H9 (cell line): ENCODE data around the gene BICD2. TPM values are rescaled to one million over a fixed set of nuclear protein-coding genes. Genes with fewer than 3 reads are reported as not detected.

Experiments used
- DNase-seq: peaks from one replicate; pipeline ENCODE4 v3.0.0-alpha.2; 2017
- H2AFZ ChIP-seq: one replicate; pipeline ENCODE4 v1.6.1; 2013; ENCODE audit warnings: mild to moderate bottlenecking, low read length, control low read depth, moderate library complexity
- H2AK5ac ChIP-seq: 2 replicates; pipeline ENCODE4 v1.6.1; 2013; ENCODE audit warnings: low read length, control low read depth, mixed read lengths; ENCODE audit not compliant: insufficient read length
- H2BK120ac ChIP-seq: one replicate; pipeline ENCODE4 v1.6.1; 2013; ENCODE audit warnings: low read depth, mild to moderate bottlenecking, low read length, control low read depth, inconsistent platforms; ENCODE audit not compliant: poor library complexity, severe bottlenecking
- H2BK12ac ChIP-seq: 2 replicates; pipeline ENCODE4 v1.6.1; 2013; ENCODE audit warnings: low read length, control low read depth, mixed read lengths, low read depth; ENCODE audit not compliant: insufficient read length
- H2BK15ac ChIP-seq: 2 replicates; pipeline ENCODE4 v1.6.1; 2013; ENCODE audit warnings: low read depth, low read length, control low read depth
- H2BK20ac ChIP-seq: one replicate; pipeline ENCODE4 v1.6.1; 2013; ENCODE audit warnings: low read depth, mild to moderate bottlenecking, low read length, control low read depth, inconsistent platforms; ENCODE audit not compliant: poor library complexity, severe bottlenecking
- H2BK5ac ChIP-seq: 2 replicates; pipeline ENCODE4 v1.6.1; 2013; ENCODE audit warnings: low read length, control low read depth, mixed read lengths; ENCODE audit not compliant: insufficient read length
- H3K14ac ChIP-seq: 2 replicates; pipeline ENCODE4 v1.6.1; 2013; ENCODE audit warnings: low read length, control low read depth; ENCODE audit not compliant: insufficient read depth
- H3K18ac ChIP-seq: 2 replicates; pipeline ENCODE4 v1.6.1; 2013; ENCODE audit warnings: low read depth, mild to moderate bottlenecking, mixed read lengths, low read length, control low read depth; ENCODE audit not compliant: insufficient read length
- H3K23ac ChIP-seq: 2 replicates; pipeline ENCODE4 v1.6.1; 2013; ENCODE audit warnings: low read length, control low read depth, mixed read lengths, low read depth; ENCODE audit not compliant: insufficient read length
- H3K23me2 ChIP-seq: 2 replicates; pipeline ENCODE4 v1.6.1; 2013; ENCODE audit warnings: low read depth, mild to moderate bottlenecking, mixed read lengths, low read length, control low read depth; ENCODE audit not compliant: insufficient read length, poor library complexity, severe bottlenecking
- H3K27ac ChIP-seq: 2 replicates; pipeline ENCODE4 v1.5.1; 2013; ENCODE audit warnings: low read length, control low read depth, mixed read lengths, low read depth; ENCODE audit not compliant: insufficient read length
- H3K27me3 ChIP-seq: 2 replicates; pipeline ENCODE4 v1.6.1; 2013; ENCODE audit warnings: low read length, control low read depth, inconsistent platforms; ENCODE audit not compliant: insufficient read depth
- H3K4ac ChIP-seq: 2 replicates; pipeline ENCODE4 v1.6.1; 2013; ENCODE audit warnings: low read depth, mild to moderate bottlenecking, control low read depth, inconsistent platforms, low read length, moderate library complexity
- H3K4me1 ChIP-seq: 2 replicates; pipeline ENCODE4 v1.6.1; 2013; ENCODE audit warnings: low read length, control low read depth, inconsistent platforms; ENCODE audit not compliant: insufficient read depth
- H3K4me2 ChIP-seq: 2 replicates; pipeline ENCODE4 v1.6.1; 2013; ENCODE audit warnings: low read length, control low read depth, mixed read lengths; ENCODE audit not compliant: insufficient read length, insufficient read depth
- H3K56ac ChIP-seq: 2 replicates; pipeline ENCODE4 v1.6.1; 2013; ENCODE audit warnings: low read depth, mild to moderate bottlenecking, mixed read lengths, low read length, control low read depth; ENCODE audit not compliant: insufficient read length
- H3K79me1 ChIP-seq: 2 replicates; pipeline ENCODE4 v1.6.1; 2013; ENCODE audit warnings: low read depth, mild to moderate bottlenecking, moderate library complexity, low read length, control low read depth, inconsistent platforms; ENCODE audit not compliant: insufficient read depth, poor library complexity, severe bottlenecking
- H3K79me2 ChIP-seq: 2 replicates; pipeline ENCODE4 v1.6.1; 2013; ENCODE audit warnings: low read length, control low read depth, inconsistent platforms; ENCODE audit not compliant: insufficient read depth
- H3K9ac ChIP-seq: 2 replicates; pipeline ENCODE4 v1.6.1; 2013; ENCODE audit warnings: low read length, control low read depth, mixed read lengths; ENCODE audit not compliant: insufficient read length; ENCODE audit errors: extremely low read depth
- H3K9me3 ChIP-seq: one replicate; pipeline ENCODE4 v1.6.1; 2013; ENCODE audit warnings: low read depth, low read length, inconsistent platforms; ENCODE audit not compliant: control insufficient read depth
- H3T11ph ChIP-seq: one replicate; pipeline ENCODE4 v1.6.1; 2013; ENCODE audit warnings: mild to moderate bottlenecking, low read length, control low read depth, inconsistent platforms
- H4K20me1 ChIP-seq: one replicate; pipeline ENCODE4 v1.6.1; 2013; ENCODE audit not compliant: control insufficient read depth, insufficient read length, insufficient read depth
- H4K5ac ChIP-seq: 2 replicates; pipeline ENCODE4 v1.6.1; 2013; ENCODE audit warnings: low read depth, mild to moderate bottlenecking, mixed read lengths, low read length, control low read depth; ENCODE audit not compliant: insufficient read length
- H4K8ac ChIP-seq: replicated peaks from 2 replicates; pipeline ENCODE4 v1.6.1; 2013; ENCODE audit warnings: low read length, control low read depth, mixed read lengths, low read depth; ENCODE audit not compliant: insufficient read length
- H4K91ac ChIP-seq: 2 replicates; pipeline ENCODE4 v1.6.1; 2013; ENCODE audit warnings: low read depth, mild to moderate bottlenecking, moderate library complexity, mixed read lengths, low read length, control low read depth; ENCODE audit not compliant: insufficient read length
- H3K27ac Mint-ChIP-seq, 3 experiments: 2 replicates in 2 of 3; 3 replicates in 1 of 3; pipeline ENCODE4 v1.8.0; 2020 to 2021; ENCODE audit warnings: mixed read lengths in 3 of 3, mild to moderate bottlenecking in 1 of 3, moderate library complexity in 1 of 3
- H3K27me3 Mint-ChIP-seq: 2 replicates; pipeline ENCODE4 v1.8.0; 2021; ENCODE audit warnings: low read depth, mild to moderate bottlenecking, moderate library complexity, mixed read lengths
- H3K36me3 Mint-ChIP-seq, 3 experiments: 2 replicates in 2 of 3; 3 replicates in 1 of 3; pipeline ENCODE4 v1.8.0; 2020 to 2021; ENCODE audit warnings: low read depth in 3 of 3, mixed read lengths in 3 of 3; ENCODE audit not compliant: insufficient read depth in 1 of 3
- H3K4me1 Mint-ChIP-seq, 2 experiments: 2 replicates each; pipeline ENCODE4 v1.8.0; 2020; ENCODE audit warnings: mixed read lengths in 2 of 2
- H3K4me3 Mint-ChIP-seq, 2 experiments: 2 replicates in 1 of 2; 3 replicates in 1 of 2; pipeline ENCODE4 v1.8.0; 2020 to 2021; ENCODE audit warnings: mild to moderate bottlenecking in 2 of 2, mixed read lengths in 2 of 2, moderate library complexity in 1 of 2
- H3K9me3 Mint-ChIP-seq, 2 experiments: 2 replicates in 1 of 2; 3 replicates in 1 of 2; pipeline ENCODE4 v1.8.0; 2020; ENCODE audit warnings: mild to moderate bottlenecking in 2 of 2, mixed read lengths in 2 of 2, moderate library complexity in 1 of 2
- CTCF ChIP-seq: fragments of 200-600 bp; sonication (generic); conservative IDR thresholded peaks from 3 replicates; pipeline ENCODE4 v1.8.0; 2021; ENCODE audit warnings: antibody characterized with exemption, mild to moderate bottlenecking
- WGBS: extraction: QIAGEN DNeasy Blood & Tissue Kit; methylation state at CpG from one replicate; pipeline ENCODE4 v1.1.7; 2013; ENCODE audit warnings: missing lambda C conversion rate, low lambda C conversion rate, mixed read lengths; ENCODE audit not compliant: insufficient read length; ENCODE audit errors: extremely low coverage; 5-methylcytosine and 5-hydroxymethylcytosine counted together
- total RNA-seq: library from RNA; stranded (reverse); gene quantifications from 2 replicates; pipeline ENCODE4 v1.2.1, GENCODE V29; 2021

BICD2 gene
- total RNA-seq, 1 experiment from 2014 or later = 22.3 TPM

- Histone ChIP-seq H3K4me1 (no peaks in the 10 kb centered on the region), H2BK5ac (no peak overlapping the region), H3K79me2 (no peaks in the 10 kb centered on the region), H3K4me2 (no peak overlapping the region), H3K14ac (no peak overlapping the region), H3K9ac (no peak overlapping the region), H2AK5ac (no peak overlapping the region), H3K23me2 (peaks cover 12% of the 10 kb centered on the region), H3K9me3 (no peaks in the 10 kb centered on the region), H4K5ac (no peak overlapping the region), H3K56ac (no peak overlapping the region), H3K27me3 (peaks cover 26% of the 10 kb centered on the region; the same call in 1 of the 2 replicates), H3K27ac (no peak overlapping the region), H3K79me1 (no peaks in the 10 kb centered on the region), H4K8ac (no peak overlapping the region), H3K23ac (no peak overlapping the region), H2BK120ac (no peak overlapping the region), H2BK15ac (no peak overlapping the region), H2BK20ac (no peak overlapping the region), H4K20me1 (no peaks in the 10 kb centered on the region), H3T11ph (no peak overlapping the region), H2AFZ (no peak overlapping the region), H2BK12ac (no peak overlapping the region), H3K4ac (no peak overlapping the region), H3K18ac (no peak overlapping the region), H4K91ac (no peak overlapping the region)
- Mint-ChIP-seq H3K9me3 (no peaks in the 10 kb centered on the region), H3K36me3 (no peaks in the 10 kb centered on the region), H3K27ac (no peak overlapping the region), H3K4me1 (peaks cover 7 to 9% of the 10 kb centered on the region in 2 experiments), H3K4me3 (no peak overlapping the region), H3K27me3 (peaks cover 45% of the 10 kb centered on the region)
- DNase-seq = no peak
- TF ChIP-seq CTCF = no peak
- 100% methylated on average over 6 of the region's 6 CpGs for WGBS
Measured at GRCh38 chr9:92804727-92805126, 40.1 kb upstream of the BICD2 start.
